Measurements from ENCODE around the gene CCT5.

DNA sequence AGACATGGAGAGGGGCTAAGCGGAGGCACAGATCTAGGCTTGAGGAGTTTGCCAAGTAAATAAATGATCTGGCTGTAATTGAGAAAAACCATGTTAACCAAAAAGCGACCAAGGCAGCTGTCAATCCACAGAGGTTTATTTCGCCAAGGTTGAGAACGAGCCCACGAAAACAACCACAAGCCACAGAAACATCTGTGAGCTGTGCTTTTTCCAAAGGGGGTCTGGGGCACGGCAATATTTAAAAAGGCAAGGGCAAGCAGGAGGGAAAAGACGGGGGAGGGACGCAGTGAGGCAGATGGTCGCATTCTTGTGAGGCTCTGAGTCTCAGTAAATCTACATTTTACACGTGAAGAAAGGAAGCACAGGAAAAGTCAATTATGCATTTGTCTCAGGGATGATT is 25.4 kb downstream of the CCT5 start:
- TF ChIP-seq CTCF (IDR thresholded peaks at IDR 0.05) (no peak), POLR2A (IDR thresholded peaks at IDR 0.05) (no peak), EP300 (IDR thresholded peaks at IDR 0.05) (no peak)
